Adrenal gland (tissue), 19 donors: ENCODE results near the gene DBX2. TPM values are rescaled to one million over a fixed set of nuclear protein-coding genes. Genes with fewer than 3 reads are reported as not detected.
"Not testable (repeated sequence)": the region's sequence is repeated elsewhere in the genome, so short reads cannot be mapped to it uniquely, and the experiment has no call there.

Experiments
- DNase-seq, 7 donors: peaks; one replicate each; pipeline ENCODE4 v3.0.0-alpha.2; 2019 to 2020
- H3K27ac ChIP-seq, 5 donors: fragments of 200-600 bp; sonication (generic) in 4 of 5; 1 replicate in 3 of 5; 2 replicates in 2 of 5; pipeline versions ENCODE4 v1.5.1 to v1.8.0; 2016 to 2020; ENCODE audit warnings: mild to moderate bottlenecking in 1 of 5
- H3K27me3 ChIP-seq: fragments of 200-600 bp; 2 replicates; pipeline ENCODE4 v1.8.0; 2021
- H3K36me3 ChIP-seq, 2 donors: fragments of 200-600 bp; replicated peaks in 1 of 2; 1 replicate in 1 of 2; 2 replicates in 1 of 2; pipeline versions ENCODE4 v1.5.1 to v1.8.0; 2018 to 2022
- H3K4me1 ChIP-seq, 2 donors: fragments of 200-600 bp; replicated peaks in 1 of 2; 1 replicate in 1 of 2; 2 replicates in 1 of 2; pipeline versions ENCODE4 v1.5.1 to v1.8.0; 2018 to 2021
- H3K4me3 ChIP-seq, 4 donors: fragments of 200-600 bp; sonication (generic) in 3 of 4; one replicate each; pipeline ENCODE4 v1.5.1; 2016 to 2018
- H3K9me3 ChIP-seq, 3 donors: fragments of 200-600 bp; sonication (generic) in 1 of 3; replicated peaks in 1 of 3; 1 replicate in 2 of 3; 2 replicates in 1 of 3; pipeline versions ENCODE4 v1.5.1 to v1.8.0; 2016 to 2021
- CTCF ChIP-seq, 6 experiments: fragments of 450-650 bp in 4 of 6; fragments of 200-600 bp in 2 of 6; sonication (generic) in 1 of 6; IDR thresholded peaks; 1 replicate in 5 of 6; 2 replicates in 1 of 6; pipeline versions ENCODE4 v1.5.1 to v1.8.0; 2016 to 2021; ENCODE audit warnings: antibody characterized with exemption in 6 of 6, mild to moderate bottlenecking in 2 of 6, moderate library complexity in 1 of 6
- POLR2A ChIP-seq, 2 donors: fragments of 450-650 bp; IDR thresholded peaks; one replicate each; pipeline ENCODE4 v1.6.1; 2017; ENCODE audit warnings: antibody characterized with exemption in 2 of 2, mild to moderate bottlenecking in 2 of 2, moderate library complexity in 1 of 2
- WGBS, 4 donors: extraction: QIAGEN DNeasy Blood & Tissue Kit in 2 of 4; methylation state at CpG; one replicate each; pipeline versions ENCODE4 v1.1.5 to v1.1.7; 2013 to 2017; 5-methylcytosine and 5-hydroxymethylcytosine counted together
- intact Hi-C, 2 donors: fragments of 100-400 bp; cut with DNase I; formaldehyde crosslinking; loops; one replicate each; pipeline versions ENCODE4 v1.14.1 to v1.15.0; 2022 to 2023
- long read RNA-seq, 10 donors: library from polyadenylated mRNA in 3 of 10; unstranded in 2 of 10; stranded (forward) in 1 of 10; transcript quantifications; one replicate each; pipeline ENCODE4 v2.0.0 and lab custom pipeline, GENCODE V29; 2021 to 2026
- polyA plus RNA-seq, 3 donors: library from polyadenylated mRNA; stranded (reverse); fragments of 200-250 nt in 2 of 3; fragments of 350-450 nt in 1 of 3; fragmentation: Illumina TruSeq in 1 of 3; extraction: RNeasy Lipid Tissue Mini Kit (QIAGEN cat#74804) in 1 of 3; gene quantifications; one replicate each; pipeline ENCODE4 v1.2.3, GENCODE V29; 2013 to 2014
- total RNA-seq, 9 donors: library from RNA; depleted of rRNA in 4 of 9; stranded (reverse); fragments of >200 nt in 4 of 9; fragments of 120-200 nt in 1 of 9; fragmentation: NEBNext Ultra II Directional in 1 of 9; extraction: Animal tissue kit (Norgen Biotek cat#: 25700) in 1 of 9; gene quantifications; one replicate each; pipeline versions ENCODE4 v1.1.0 to v1.2.4, GENCODE V29; 2013 to 2023
- donor health status: healthy with polysubstance abuse.
- donor health status: Bipolar disorder and iron deficiency.
- donor health status: DM: yes; HTN: yes; CAD: no.
- donor health status: DM: no; HTN: no; CAD: no.
- donor health status: DM: no; HTN: no; CAD: no.
- donor health status: DM: yes; HTN: yes; CAD: no.

DBX2 gene
- total RNA-seq, result under 1 TPM in 1 of 9 donors, not detected in 8; 0.06 TPM
- polyA plus RNA-seq, result under 1 TPM in 2 of 3 donors, not detected in 1; 0.03 to 0.16 TPM
- long read RNA-seq, donor 1, result 0 reads
- long read RNA-seq, donor 2, result 0 reads
- long read RNA-seq, donor 3, result 0 reads
- long read RNA-seq, donor 4, result 0 reads
- long read RNA-seq, donor 5, result 0 reads
- long read RNA-seq, donor 6, result 0 reads
- long read RNA-seq, donor 7, result 0 reads
- long read RNA-seq, donor 8, result 0 reads
- long read RNA-seq, donor 9, result 0 reads
- long read RNA-seq, donor 10, result 0 reads

GRCh38 chr12:45050751-45051571, at the start of gene DBX2:
Gene DBX2, minus strand, starts transcription at chr12:45051099. Its CDS starts 172 bp downstream, at chr12:45050927.
- no peak within 1 kb of the TSS for H3K27ac ChIP-seq
- WGBS, 4 donors, result 0 to 5% (median 1%) methylated on average over 9 to 77 of the region's 77 CpGs
- no peak for DNase-seq

GRCh38 chr12:45098766-45099165, 47.9 kb upstream of the DBX2 start:
- no peaks in the 10 kb centered on the region for H3K4me1 ChIP-seq
- H3K27me3 ChIP-seq, result no peaks in the 10 kb centered on the region
- no peak overlapping the region for H3K4me3 ChIP-seq
- DNase-seq, result no peak
- H3K27ac ChIP-seq, result no peak overlapping the region
- no peak for TF ChIP-seq CTCF (IDR thresholded peaks at IDR 0.05)
- TF ChIP-seq POLR2A (IDR thresholded peaks at IDR 0.05), result no peak
- no peaks in the 10 kb centered on the region for H3K36me3 ChIP-seq
- WGBS, 4 donors, result 46 to 59% (median 53%) methylated on average over 2 of the region's 2 CpGs
- intact Hi-C loops, result no loop called here
- no peaks in the 10 kb centered on the region for H3K9me3 ChIP-seq

More at GRCh38 chr12:45050751-45051571, at the start of gene DBX2:
- intact Hi-C loops, result no loop called here
- H3K4me3 ChIP-seq, result no peak within 1 kb of the TSS
- no peaks in the 10 kb centered on the region for H3K4me1 ChIP-seq
- H3K9me3 ChIP-seq, result no peaks in the 10 kb centered on the region
- peaks cover 28% of the 10 kb centered on the region for H3K27me3 ChIP-seq
- TF ChIP-seq POLR2A (IDR thresholded peaks at IDR 0.05) (no peak), CTCF (IDR thresholded peaks at IDR 0.05) (no peak)
- no peaks in the 10 kb centered on the region for H3K36me3 ChIP-seq

GRCh38 chr12:45095417-45095816, 44.5 kb upstream of the DBX2 start:
- WGBS, 4 donors, result 81 to 94% (median 87%) methylated on average over 3 of the region's 3 CpGs
- H3K36me3 ChIP-seq, H3K4me3 ChIP-seq, DNase-seq, H3K4me1 ChIP-seq, H3K27ac ChIP-seq, H3K9me3 ChIP-seq, H3K27me3 ChIP-seq, intact Hi-C loops: not testable (repeated sequence)

GRCh38 chr12:45093051-45093450, 42.2 kb upstream of the DBX2 start:
- H3K4me3 ChIP-seq, result no peak overlapping the region
- DNase-seq, result no peak
- H3K9me3 ChIP-seq, result no peaks in the 10 kb centered on the region
- TF ChIP-seq POLR2A (IDR thresholded peaks at IDR 0.05) (no peak), CTCF (IDR thresholded peaks at IDR 0.05) (no peak)
- H3K27ac ChIP-seq, result no peak overlapping the region
- intact Hi-C loops, result no loop called here
- H3K27me3 ChIP-seq, result no peaks in the 10 kb centered on the region
- H3K4me1 ChIP-seq, result no peaks in the 10 kb centered on the region
- H3K36me3 ChIP-seq, result no peaks in the 10 kb centered on the region
- 38 to 45% (median 43%) methylated on average over 5 of the region's 5 CpGs for WGBS, 4 donors
